HPDE6-E6E7 (cell line): Measurements from ENCODE around the gene ZBTB8B.
"Not testable (repeated sequence)": the region's sequence is repeated elsewhere in the genome, so short reads cannot be mapped to it uniquely, and the experiment has no call there.

Experiments
- DNase-seq: peaks from one replicate; pipeline ENCODE4 v3.0.0; 2011; ENCODE audit warnings: missing footprints; ENCODE audit errors: extremely low spot score

ZBTB8B gene

DNA sequence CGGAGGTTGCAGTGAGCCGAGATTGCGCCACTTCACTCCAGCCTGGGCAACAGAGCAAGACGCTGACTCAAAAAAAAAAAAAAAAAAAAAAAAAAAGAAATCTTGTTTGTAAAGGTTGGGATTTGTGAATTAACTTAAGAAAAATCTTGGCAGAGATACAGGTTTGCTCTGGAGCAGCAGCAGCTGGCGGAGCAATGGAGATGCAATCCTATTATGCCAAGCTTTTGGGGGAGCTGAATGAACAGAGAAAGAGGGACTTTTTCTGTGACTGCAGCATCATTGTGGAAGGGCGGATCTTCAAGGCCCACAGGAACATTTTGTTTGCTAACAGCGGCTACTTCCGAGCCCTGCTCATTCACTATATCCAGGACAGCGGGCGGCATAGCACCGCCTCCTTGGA lies 5.6 kb downstream of the ZBTB8B start:
- no peak for DNase-seq

DNA sequence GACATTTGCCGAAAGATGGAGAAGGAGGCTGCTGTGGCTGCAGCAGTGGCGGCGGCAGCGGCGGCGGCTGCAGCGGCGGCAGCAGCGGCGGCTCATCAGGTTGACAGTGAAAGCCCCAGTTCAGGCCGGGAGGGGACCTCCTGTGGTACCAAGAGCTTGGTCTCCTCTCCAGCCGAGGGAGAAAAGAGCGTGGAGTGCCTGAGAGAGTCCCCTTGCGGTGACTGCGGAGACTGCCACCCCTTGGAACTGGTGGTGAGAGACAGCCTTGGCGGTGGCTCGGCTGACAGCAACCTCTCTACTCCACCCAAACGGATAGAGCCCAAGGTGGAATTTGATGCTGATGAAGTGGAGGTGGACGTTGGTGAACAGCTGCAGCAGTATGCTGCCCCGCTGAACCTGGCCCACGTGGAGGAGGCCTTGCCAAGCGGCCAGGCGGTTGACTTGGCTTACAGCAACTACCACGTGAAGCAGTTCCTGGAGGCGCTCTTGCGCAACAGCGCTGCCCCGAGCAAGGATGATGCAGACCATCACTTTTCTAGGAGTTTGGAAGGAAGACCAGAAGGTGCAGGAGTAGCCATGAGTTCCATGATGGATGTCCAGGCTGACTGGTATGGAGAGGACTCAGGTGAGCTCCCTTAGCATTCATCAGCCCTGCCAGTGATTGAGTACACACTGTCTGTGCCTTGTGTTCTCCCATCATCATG lies 6.3 kb downstream of the ZBTB8B start:
- DNase-seq: no peak

DNA sequence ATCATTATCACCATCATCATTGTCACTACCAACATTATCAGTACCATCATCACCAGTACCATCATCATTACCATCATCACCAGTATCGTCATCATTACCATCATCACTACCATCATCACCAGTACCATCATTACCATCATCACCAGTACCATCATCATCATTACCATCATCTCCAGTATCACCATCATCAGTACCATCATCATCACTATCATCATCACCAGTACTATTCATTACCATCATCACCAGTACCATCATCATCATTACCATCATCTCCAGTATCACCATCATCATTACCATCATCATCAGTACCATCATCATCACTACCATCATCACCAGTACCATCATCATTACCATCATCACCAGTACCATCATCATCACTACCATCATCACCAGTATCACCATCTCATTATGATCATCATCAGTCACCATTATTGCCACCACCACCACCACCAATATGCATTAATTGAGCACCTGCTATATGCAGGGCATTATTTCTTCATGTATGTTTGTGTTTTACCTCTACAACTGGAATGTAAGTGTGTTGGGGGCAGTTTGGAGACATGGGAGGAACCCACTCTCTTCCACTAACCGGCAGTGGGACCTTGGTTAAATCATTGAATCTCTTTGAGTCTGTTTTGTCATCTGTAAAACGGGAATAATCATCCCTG lies 7.0 kb downstream of the ZBTB8B start:
- DNase-seq: no peak

DNA sequence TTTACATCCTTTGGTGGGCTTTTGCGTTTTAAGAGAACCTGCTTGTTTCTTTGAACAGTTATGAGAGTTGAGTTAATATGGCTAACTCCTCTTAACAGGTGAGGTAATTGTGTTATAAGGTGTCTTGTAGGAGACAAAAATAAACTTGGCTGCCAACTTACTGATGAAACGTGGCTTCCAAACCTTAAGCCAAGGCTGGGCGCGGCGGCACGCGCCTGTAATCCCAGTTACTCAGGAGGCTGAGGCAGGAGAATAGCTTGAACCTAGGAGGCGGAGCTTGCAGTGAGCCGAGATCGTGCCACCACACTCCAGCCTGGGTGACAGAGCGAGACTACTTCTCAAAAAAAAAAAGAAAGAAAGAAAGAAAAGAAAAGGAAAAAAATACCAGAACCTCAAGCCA lies 8.1 kb downstream of the ZBTB8B start:
- DNase-seq: not testable (repeated sequence)

DNA sequence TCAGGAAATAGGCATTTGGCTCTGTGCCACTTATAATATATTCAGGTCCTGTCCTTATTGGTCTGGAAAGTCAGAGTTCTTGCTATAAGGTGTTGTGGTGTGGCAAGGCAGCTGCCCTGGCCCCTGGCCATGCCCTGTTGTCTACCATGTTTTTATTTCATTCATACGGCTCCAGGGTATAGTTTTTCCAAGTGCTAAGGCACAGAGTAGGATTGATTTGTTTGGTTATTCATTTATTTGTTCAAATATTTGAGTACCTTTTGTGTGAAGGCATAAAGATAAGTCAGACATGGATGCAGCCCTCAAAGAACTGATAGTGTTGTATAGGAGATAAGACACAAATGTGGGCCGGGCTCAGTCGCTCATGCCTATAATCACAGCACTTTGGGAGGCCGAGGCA lies 10.1 kb downstream of the ZBTB8B start:
- DNase-seq: no peak

DNA sequence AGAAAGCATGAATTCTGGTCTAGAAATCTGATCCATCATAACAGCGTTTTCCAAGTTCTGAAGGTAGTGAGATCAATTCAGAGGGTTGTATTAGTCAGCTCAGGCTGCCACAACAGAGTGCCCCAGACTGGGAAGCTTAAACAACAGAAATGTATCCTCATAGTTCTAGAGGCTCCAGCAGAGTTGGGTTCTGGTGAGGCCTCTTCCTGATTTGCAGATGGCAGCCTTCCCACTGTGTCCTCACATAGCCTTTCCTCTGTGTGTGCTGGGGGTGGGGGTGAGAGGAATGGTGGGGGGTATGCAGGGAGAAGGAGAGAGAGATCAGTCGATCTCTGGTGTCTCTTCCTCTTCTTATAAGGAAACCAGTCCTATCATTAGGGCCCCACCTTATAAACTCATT lies 15.1 kb downstream of the ZBTB8B start:
- DNase-seq: no peak

DNA sequence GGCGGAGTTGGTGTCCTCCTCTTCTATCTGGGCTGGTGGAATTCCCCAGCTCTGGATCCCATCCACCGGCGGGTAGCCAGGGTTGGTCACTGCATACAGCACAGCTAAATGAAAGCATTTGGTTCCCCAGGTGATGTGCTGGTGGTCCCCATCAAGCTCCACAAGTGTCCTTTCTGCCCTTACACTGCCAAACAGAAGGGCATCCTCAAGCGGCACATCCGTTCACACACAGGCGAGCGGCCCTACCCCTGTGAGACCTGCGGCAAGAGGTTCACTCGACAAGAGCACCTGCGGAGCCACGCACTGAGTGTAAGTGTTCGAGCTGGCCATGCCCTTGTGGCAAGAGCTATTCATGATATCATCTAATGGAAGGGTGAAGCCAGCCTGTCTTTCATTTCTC lies 15.9 kb downstream of the ZBTB8B start:
- no peak for DNase-seq

DNA sequence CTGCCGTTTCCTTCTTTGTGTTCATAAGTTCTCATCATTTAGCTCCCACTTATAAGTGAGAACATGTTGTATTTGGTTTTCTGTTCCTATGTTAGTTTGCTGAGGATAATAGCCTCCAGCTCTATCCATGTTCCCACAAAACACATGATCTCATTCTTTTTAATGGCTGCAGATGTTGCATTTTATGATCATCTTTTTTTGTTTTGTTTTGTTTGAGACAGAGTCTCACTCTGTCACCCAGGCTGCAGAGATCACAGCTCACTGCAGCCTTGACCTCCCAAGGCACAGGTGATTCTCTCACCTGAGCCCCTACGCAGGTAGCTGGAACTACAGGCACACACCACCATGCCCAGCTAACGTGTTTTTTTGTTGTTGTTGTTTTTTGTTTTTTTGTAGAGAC lies 16.9 kb downstream of the ZBTB8B start:
- DNase-seq: not testable (repeated sequence)

DNA sequence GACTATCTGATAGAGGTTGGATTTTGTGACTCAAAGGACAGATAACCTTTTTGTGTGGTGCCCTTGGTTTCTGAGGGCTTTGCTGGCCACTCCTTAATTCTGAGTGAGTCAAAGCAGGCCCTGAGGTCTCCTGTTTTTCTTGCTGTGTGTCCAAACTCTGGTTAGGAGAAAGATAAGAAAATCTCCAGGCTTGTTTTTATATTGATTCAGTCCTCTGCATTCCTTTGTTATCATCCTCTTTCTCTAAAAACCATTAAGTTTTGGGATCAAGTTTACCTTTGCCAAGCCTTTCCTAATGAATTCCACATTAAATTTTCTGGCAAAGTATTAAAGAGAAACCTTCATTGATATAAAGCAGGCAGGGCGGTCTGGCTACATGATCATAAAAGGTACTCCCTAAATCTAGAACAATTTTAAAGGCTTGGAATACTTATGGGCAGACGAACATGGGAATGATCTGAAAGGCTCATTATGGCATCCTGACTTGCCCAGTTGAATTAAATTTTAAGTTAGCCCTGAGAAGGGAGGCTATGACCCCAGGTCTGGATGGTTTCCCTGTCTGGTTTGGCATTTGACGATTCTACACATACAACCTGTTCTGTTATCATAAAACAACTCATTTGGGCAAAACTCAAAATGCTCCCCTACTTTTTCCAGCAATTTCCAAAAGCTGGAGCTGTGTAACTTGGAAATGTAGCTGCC lies 20.8 kb downstream of the ZBTB8B start:
- no peak for DNase-seq

DNA sequence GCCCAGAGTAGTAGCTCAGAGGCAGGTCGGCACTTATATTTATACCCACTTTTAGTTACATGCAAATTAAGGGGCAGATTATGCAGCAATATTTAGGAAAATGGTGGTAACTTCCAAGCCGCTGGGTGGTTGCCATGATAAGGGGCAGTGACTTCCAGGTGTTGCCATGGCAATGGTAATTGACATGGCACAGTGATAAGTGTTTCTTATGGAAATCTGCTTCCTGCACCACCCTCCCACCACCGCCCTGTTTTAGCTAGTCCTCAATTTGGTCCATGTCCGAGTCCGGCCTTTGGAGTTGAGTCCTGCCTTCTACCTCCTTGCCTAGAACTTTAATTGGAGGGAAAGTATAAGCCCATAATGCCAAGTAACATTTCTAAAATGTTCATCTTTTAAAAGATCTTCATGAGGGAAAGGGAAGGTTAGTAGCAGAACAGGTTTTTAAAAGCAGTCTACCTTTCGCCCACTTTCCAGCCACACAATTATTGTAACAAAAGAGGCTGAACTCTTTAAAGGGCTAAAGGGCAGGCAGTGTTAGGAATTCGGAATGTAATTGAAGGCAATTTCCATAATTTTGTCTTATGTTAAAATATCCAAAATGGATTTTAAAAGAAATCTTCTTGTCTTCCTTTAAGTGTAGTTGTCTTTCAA lies 21.7 kb downstream of the ZBTB8B start:
- no peak for DNase-seq

DNA sequence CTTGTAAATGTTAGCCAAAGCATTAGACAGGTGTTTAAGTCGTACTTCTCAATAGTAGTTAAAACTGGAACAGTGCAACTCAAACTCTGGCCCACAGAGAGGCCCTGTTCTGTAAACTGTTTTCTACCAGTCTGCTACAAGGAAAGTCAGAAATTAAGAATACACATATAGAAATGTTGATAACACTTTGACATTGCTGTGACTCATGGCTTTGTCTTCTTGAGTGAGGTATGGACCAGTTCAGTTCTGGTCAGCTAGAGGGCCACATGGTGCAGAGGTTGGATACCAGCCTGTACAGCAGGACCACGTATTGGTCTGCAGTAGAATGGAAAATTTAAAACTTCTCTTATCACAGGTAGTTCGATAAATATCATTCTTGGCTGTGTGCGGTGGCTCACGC lies 22.3 kb downstream of the ZBTB8B start:
- DNase-seq: no peak

DNA sequence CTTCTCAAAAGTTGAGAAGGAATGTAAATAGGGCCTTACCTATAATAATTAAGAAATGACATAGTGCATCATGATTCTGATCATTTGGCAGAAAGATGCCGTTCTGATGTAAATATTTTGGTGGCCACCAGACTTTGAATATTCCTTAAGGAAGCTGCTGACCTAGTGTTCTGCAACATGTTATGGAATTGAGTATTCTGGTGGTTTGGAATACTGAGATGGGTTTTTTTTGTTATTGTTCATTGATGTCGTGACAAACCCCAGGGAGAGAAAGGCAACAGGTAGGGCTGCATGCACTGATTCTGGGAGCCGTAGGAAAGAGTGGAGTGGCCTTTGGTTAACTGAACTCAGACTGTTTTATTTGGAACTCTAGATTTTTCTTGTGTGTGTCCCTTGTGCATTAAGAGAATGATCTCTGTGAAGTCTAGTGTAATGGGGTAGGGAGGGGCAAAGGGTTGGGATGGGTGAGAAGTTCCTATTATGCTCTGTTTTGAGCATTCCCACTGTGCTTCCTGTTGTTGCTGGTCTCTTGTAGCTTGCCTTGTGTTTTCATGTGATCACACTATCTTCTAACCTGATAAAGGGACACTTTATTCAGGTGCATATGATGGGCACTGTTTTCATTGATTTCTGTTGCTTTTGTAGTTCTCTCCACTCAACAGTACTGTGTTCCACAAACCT lies 25.0 kb downstream of the ZBTB8B start:
- no peak for DNase-seq

DNA sequence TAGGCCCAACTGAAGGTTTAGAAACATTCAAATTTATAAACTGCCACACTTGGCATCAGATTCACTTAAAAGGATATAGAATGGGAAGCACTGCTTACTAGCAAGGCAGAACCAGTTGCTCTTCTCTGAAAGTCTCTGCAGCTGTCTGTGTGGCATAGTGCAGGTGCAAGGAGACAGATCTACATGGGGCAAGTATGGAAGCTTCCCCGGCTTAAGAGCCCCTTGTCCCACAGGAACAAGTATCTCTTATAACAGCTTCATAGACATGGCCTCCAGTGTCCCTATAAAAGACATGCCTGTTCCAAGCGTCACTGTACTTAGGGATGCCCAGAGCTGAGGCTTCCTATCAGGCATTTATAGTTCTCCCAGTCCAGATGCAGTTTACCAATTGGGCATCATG lies 26.5 kb downstream of the ZBTB8B start:
- DNase-seq: no peak

DNA sequence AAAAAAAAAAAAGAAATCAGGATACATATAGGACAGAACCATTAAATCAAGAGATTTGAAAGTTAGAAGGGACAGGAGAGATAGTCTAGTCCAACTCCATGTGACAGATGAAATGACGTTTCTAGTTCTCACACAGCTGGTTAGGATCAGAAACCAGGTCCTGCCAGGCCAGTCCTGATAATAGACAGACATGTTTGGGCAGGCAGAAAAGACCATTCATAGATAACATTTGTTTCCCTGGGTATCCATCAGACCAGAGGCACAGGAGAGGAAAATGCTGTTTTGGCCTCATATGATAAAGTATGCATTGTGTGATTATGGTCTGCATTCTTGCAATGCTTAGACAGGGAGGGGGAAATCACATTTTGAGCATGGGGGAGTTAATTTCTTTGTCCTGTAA lies 29.3 kb downstream of the ZBTB8B start:
- peak; percentile 78 for DNase-seq

DNA sequence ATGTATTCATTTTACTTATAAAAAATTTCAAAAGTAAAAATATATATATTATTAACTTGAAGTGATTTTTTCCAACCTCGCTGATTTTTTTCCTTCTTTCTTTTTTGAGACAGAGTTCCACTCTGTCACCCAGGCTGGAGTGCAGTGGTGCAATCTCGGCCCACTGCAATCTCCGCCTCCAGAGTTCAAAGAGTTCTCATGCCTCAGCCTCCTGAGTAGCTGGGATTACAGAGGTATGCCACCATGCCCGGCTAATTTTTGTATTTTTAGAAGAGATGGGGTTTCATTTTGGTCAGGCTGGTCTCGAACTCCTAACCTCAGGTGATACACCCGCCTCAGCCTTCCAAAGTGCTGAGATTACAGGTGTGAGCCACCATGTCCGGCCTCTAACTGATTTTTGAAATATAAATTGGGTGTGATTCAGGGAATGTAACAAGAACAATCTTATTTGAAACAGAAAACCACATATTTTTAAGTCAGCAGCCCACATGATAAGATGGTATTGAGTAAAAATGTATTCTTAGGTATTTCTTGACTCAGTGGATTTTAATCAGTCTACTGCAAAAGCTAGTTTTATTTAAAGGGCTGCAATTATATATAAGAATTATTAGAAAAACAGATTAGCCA lies 30.0 kb downstream of the ZBTB8B start:
- no peak for DNase-seq

DNA sequence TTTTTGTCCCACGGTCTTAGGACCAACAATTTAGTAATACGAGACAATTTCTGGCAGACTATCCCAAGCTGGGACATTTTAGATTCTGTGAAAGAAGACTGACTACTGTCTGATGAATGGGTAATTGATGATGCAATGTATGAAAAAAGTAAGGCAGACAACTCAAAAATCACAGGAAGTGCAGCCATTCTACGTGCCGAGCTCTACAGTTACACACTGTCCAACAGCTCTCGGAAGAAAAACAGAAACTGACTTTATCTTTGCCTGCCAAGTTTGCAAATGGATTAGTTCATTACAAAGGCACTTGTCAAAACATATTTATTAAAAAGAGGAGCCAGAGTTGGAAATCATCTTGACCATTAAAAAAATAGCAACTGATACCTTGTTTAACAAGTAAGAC lies 31.3 kb downstream of the ZBTB8B start:
- DNase-seq: no peak

DNA sequence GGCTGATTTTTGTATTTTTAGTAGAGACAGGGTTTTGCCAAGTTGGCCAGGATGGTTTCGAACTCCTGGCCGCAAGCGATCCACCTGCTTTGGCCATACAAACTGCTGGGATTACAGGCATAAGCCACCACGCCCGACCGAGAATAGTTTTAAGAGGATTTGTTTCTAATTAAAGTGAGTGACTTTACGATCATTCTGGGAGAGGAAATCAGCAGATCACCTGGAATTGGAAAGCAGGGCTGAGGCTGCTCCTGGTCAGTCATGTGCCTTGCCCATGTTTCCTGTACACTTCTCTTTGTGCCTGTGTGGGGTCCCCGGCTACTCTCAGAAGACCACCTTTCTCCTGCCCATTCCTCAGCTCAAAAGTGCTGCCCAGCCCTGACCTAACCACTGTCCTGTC lies 33.9 kb downstream of the ZBTB8B start:
- no peak for DNase-seq

DNA sequence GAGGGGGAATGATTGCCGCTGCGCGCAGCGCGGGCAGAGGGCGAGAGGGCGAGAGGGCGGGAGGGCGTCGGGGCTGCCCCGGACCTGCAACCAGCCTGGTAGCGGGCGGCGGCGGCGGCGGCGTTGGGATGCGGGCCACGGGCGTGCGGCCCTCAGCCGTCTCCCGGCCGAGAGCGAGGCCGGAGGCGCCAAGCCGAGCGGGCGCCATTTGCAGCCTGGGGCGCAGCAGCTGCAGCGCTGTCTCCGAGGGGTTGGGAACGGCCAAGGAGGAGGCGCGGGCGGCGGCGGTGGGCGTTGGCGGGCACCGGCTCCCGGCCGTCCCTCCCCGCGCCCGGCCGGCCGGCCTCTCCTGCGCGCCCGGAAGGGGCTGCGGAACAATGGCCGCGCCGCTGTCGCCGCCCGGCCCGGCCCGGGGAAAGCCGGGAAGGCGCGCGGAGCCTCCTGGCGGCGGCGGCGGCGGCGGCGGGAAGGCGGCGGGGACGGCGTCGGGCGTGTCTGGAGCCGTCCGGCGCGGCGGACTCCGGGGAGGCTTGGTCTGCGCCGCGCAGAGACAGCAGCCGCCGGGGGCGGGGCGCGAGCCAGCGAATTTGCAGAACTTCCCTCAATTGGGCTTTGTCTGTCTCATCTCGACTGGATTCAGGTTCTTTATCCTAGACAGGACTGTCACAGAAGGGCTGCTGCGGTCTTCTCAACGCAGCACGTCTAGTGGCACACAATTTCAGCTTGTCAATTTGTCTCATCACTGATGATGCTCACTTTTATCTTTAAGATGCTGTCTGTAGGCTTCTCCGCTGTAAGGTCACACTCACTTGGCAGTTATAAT lies 35.7 kb downstream of the ZBTB8B start:
- peak; percentile 79 for DNase-seq

DNA sequence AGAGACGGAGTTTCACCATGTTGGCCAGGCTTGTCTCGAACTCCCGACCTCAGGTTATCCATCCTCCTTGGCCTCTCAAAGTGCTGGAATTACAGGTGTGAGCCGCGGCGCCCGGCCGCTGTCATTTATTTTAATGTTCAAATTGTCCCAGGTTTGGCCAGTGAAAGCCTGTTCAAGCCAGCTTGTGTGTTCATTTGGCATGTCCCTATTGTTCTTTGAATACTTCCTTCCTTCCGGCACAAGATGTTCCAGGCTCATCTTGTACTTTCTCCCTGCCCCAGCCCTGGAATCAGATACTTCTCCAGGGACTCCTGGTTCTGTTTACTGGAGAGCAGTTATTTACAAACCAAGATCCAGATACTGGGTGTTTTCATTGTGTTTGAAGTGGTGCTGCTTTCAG lies 37.0 kb downstream of the ZBTB8B start:
- DNase-seq: no peak

DNA sequence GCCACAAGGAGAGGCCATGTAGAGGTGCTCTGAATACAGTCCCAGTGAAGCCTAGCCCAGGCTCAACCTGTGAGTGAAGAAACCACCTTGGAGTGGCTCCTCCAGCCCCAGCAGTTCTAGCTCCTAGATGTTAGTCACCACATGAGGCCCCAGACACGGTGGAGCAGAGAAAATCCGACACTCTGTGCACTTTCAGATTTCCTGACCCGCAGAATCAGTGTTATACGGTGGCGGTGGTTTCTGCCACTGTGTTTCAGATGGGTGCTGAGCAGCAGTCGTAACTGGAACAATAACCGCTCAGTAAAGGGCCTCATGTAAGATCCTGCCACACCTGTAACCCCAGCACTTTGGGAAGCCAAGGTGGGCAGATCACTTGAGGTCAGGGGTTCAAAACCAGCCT lies 38.3 kb downstream of the ZBTB8B start:
- DNase-seq: no peak

DNA sequence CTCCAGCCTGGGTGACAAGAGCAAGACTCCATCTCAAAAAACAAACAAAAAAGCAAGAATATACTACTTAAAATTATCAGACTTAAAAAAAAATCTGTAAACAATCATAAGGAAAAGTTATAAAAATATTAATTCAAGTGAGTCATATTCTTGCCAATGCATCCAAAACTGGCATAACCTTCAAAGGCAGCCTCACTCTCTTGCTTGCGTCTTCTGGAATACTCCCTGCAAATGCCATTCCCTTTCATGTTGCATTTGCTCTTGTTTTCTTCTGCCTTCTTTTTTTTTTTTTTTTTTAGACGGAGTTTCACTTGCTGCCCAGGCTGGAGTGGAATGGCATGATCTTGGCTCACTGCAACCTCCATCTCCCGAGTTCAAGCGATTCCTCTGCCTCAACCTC lies 42.1 kb downstream of the ZBTB8B start:
- no peak for DNase-seq
